ENCODE measurements around the gene ACBD7.
A peak's percentile ranks its signal among the peaks of the same experiment; 100 is the strongest.

Gene ACBD7

GRCh38 chr10:15088428-15089261, at the start of gene ACBD7:
Gene ACBD7, minus strand, starts transcription at chr10:15088776. Its CDS starts 48 bp downstream, at chr10:15088728.
- Histone ChIP-seq H3K4me3 (ENCODE audit: low read length) (peak within 1 kb of the TSS; percentile 75), H3K27me3 (ENCODE audit: control insufficient read depth, insufficient read depth, low read length) (no peaks in the 10 kb centered on the region), H3K36me3 (ENCODE audit: control insufficient read depth, low read depth, low read length) (no peaks in the 10 kb centered on the region), H3K27ac (ENCODE audit: low read length) (no peak within 1 kb of the TSS), H3K4me1 (ENCODE audit: control insufficient read depth, low read depth, low read length) (peaks cover 6% of the 10 kb centered on the region), H3K9me3 (ENCODE audit: control insufficient read depth, low read depth, low read length) (no peaks in the 10 kb centered on the region), H3K9ac (ENCODE audit: low read length) (peak within 1 kb of the TSS; percentile 43)

GRCh38 chr10:15137636-15138035, 49.1 kb upstream of the ACBD7 start:
- H3K9me3 ChIP-seq (ENCODE audit: control insufficient read depth, low read depth, low read length), result no peaks in the 10 kb centered on the region
- H3K9ac ChIP-seq (ENCODE audit: low read length), result no peak overlapping the region
- no peak overlapping the region for H3K27ac ChIP-seq (ENCODE audit: low read length)
- no peaks in the 10 kb centered on the region for H3K27me3 ChIP-seq (ENCODE audit: control insufficient read depth, insufficient read depth, low read length)
- H3K36me3 ChIP-seq (ENCODE audit: control insufficient read depth, low read depth, low read length), result peaks cover 7% of the 10 kb centered on the region
- no peak overlapping the region for H3K4me3 ChIP-seq (ENCODE audit: low read length)
- peaks cover 4% of the 10 kb centered on the region for H3K4me1 ChIP-seq (ENCODE audit: control insufficient read depth, low read depth, low read length)

- Histone ChIP-seq H3K27me3 (ENCODE audit: control insufficient read depth, insufficient read depth, low read length) (no peaks in the 10 kb centered on the region), H3K9me3 (ENCODE audit: control insufficient read depth, low read depth, low read length) (no peaks in the 10 kb centered on the region), H3K27ac (ENCODE audit: low read length) (no peak overlapping the region), H3K36me3 (ENCODE audit: control insufficient read depth, low read depth, low read length) (peaks cover 7% of the 10 kb centered on the region), H3K9ac (ENCODE audit: low read length) (no peak overlapping the region), H3K4me1 (ENCODE audit: control insufficient read depth, low read depth, low read length) (peaks cover 4% of the 10 kb centered on the region), H3K4me3 (ENCODE audit: low read length) (no peak overlapping the region)
Observed at GRCh38 chr10:15137036-15137359, 48.4 kb upstream of the ACBD7 start.

DNA sequence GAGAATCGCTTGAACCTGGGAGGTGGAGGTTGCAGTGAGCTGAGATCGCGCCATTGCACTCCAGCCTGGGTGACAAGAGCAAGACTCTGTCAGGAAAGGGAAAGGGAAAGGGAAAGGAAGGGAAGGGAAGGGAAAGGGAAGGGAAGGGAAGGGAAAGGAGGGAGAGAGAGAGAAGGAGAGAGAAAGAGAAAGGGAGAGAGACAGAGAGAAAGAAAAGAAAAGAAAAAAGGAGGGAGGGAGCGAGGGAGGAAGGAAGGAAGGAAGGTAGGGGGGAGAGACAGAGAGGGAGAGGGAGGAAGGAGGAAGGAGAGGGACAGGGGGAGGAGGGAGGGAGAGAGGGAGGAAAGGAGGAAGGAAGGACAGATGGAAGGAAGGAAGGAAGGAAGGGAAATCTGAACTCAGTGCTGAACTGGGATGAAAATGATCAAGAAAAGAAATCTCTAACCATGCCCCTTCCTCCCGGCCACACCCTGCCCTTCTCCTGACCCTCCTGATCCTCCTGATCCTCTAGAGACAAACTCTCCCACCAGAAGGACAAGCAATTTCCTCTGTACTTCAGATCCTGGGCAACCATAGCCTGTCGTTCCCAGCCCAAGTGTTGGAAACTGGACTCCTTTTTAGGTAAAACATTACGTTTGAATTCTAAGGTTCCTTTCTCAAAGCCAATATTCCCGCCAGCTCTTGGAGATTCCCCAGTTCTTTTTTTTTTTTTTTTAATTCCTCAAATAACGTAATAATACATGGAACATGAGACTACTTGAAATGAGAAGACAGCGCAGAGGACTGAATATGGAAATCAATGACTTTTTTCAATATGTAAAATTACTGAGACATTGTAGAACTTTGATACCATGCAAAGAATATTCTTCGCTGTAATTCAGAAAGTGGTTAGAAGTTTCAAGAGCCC, 47.8 kb upstream of the ACBD7 start:
- Histone ChIP-seq H3K9me3 (ENCODE audit: control insufficient read depth, low read depth, low read length) (no peaks in the 10 kb centered on the region), H3K27me3 (ENCODE audit: control insufficient read depth, insufficient read depth, low read length) (no peaks in the 10 kb centered on the region), H3K9ac (ENCODE audit: low read length) (no peak overlapping the region), H3K36me3 (ENCODE audit: control insufficient read depth, low read depth, low read length) (peaks cover 7% of the 10 kb centered on the region), H3K27ac (ENCODE audit: low read length) (no peak overlapping the region), H3K4me1 (ENCODE audit: control insufficient read depth, low read depth, low read length) (peaks cover 3% of the 10 kb centered on the region), H3K4me3 (ENCODE audit: low read length) (no peak overlapping the region)

DNA sequence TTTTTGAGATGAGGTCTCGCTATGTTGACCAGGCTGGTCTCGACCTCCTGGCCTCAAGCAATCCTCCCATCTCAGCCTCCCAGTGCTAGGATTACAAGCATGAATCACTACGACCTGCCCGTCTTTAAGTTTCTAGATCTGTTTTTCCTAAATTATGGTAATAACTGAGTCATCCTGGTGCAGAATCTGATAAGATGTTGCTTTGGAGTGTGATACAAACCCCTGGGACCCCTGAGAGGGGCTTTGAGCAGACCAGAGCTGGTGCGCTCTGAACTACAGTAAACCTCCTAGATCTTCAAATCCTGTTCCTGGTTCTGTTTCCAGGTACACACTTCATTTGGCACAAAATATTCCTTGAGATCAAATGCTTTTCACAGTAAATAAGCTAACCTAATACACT, 42.8 kb upstream of the ACBD7 start:
- H3K9ac ChIP-seq (ENCODE audit: low read length), result no peak overlapping the region
- no peak overlapping the region for H3K27ac ChIP-seq (ENCODE audit: low read length)
- no peaks in the 10 kb centered on the region for H3K27me3 ChIP-seq (ENCODE audit: control insufficient read depth, insufficient read depth, low read length)
- no peaks in the 10 kb centered on the region for H3K9me3 ChIP-seq (ENCODE audit: control insufficient read depth, low read depth, low read length)
- peaks cover 11% of the 10 kb centered on the region for H3K36me3 ChIP-seq (ENCODE audit: control insufficient read depth, low read depth, low read length)
- H3K4me3 ChIP-seq (ENCODE audit: low read length), result no peak overlapping the region
- no peaks in the 10 kb centered on the region for H3K4me1 ChIP-seq (ENCODE audit: control insufficient read depth, low read depth, low read length)

DNA sequence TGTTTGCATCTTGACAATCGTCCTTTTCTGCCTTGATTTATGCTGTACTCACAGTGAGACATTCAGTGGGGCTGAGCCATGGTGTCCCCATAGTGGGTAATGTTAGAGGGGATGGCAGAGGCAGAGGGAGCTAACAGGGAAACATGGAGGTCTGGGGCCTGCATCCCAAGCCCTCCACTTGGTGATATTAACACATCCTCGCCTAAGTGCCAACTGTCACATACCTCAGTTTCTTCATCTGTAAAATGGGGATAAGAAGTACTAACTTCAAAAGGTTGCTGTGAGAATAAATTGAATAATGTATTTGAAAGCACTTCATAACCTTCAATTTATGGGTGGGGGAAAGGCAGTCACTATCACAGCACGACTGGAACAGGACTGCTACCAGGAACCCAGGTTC, 36.3 kb upstream of the ACBD7 start:
- peaks cover 11% of the 10 kb centered on the region for H3K36me3 ChIP-seq (ENCODE audit: control insufficient read depth, low read depth, low read length)
- no peaks in the 10 kb centered on the region for H3K27me3 ChIP-seq (ENCODE audit: control insufficient read depth, insufficient read depth, low read length)
- no peak overlapping the region for H3K4me3 ChIP-seq (ENCODE audit: low read length)
- no peak overlapping the region for H3K27ac ChIP-seq (ENCODE audit: low read length)
- no peaks in the 10 kb centered on the region for H3K4me1 ChIP-seq (ENCODE audit: control insufficient read depth, low read depth, low read length)
- H3K9me3 ChIP-seq (ENCODE audit: control insufficient read depth, low read depth, low read length), result no peaks in the 10 kb centered on the region
- H3K9ac ChIP-seq (ENCODE audit: low read length), result no peak overlapping the region

- no peaks in the 10 kb centered on the region for H3K9me3 ChIP-seq (ENCODE audit: control insufficient read depth, low read depth, low read length)
- peaks cover 11% of the 10 kb centered on the region for H3K36me3 ChIP-seq (ENCODE audit: control insufficient read depth, low read depth, low read length)
- H3K9ac ChIP-seq (ENCODE audit: low read length), result no peak overlapping the region
- no peak overlapping the region for H3K27ac ChIP-seq (ENCODE audit: low read length)
- no peaks in the 10 kb centered on the region for H3K4me1 ChIP-seq (ENCODE audit: control insufficient read depth, low read depth, low read length)
- no peaks in the 10 kb centered on the region for H3K27me3 ChIP-seq (ENCODE audit: control insufficient read depth, insufficient read depth, low read length)
- H3K4me3 ChIP-seq (ENCODE audit: low read length), result no peak overlapping the region
Observed at GRCh38 chr10:15124190-15124589, 35.6 kb upstream of the ACBD7 start.

- Histone ChIP-seq H3K4me3 (ENCODE audit: low read length) (no peak overlapping the region), H3K36me3 (ENCODE audit: control insufficient read depth, low read depth, low read length) (peaks cover 14% of the 10 kb centered on the region), H3K27ac (ENCODE audit: low read length) (no peak overlapping the region), H3K27me3 (ENCODE audit: control insufficient read depth, insufficient read depth, low read length) (no peaks in the 10 kb centered on the region), H3K4me1 (ENCODE audit: control insufficient read depth, low read depth, low read length) (no peaks in the 10 kb centered on the region), H3K9ac (ENCODE audit: low read length) (no peak overlapping the region), H3K9me3 (ENCODE audit: control insufficient read depth, low read depth, low read length) (no peaks in the 10 kb centered on the region)
Observed at GRCh38 chr10:15123749-15124184, 35.2 kb upstream of the ACBD7 start.

GRCh38 chr10:15122477-15123030, 34.0 kb upstream of the ACBD7 start:
- H3K4me3 ChIP-seq (ENCODE audit: low read length), result no peak overlapping the region
- peaks cover 11% of the 10 kb centered on the region for H3K36me3 ChIP-seq (ENCODE audit: control insufficient read depth, low read depth, low read length)
- H3K9me3 ChIP-seq (ENCODE audit: control insufficient read depth, low read depth, low read length), result no peaks in the 10 kb centered on the region
- H3K4me1 ChIP-seq (ENCODE audit: control insufficient read depth, low read depth, low read length), result no peaks in the 10 kb centered on the region
- no peak overlapping the region for H3K27ac ChIP-seq (ENCODE audit: low read length)
- no peaks in the 10 kb centered on the region for H3K27me3 ChIP-seq (ENCODE audit: control insufficient read depth, insufficient read depth, low read length)
- H3K9ac ChIP-seq (ENCODE audit: low read length), result no peak overlapping the region

GRCh38 chr10:15121707-15122106, 33.1 kb upstream of the ACBD7 start:
- H3K4me3 ChIP-seq (ENCODE audit: low read length), result no peak overlapping the region
- no peaks in the 10 kb centered on the region for H3K4me1 ChIP-seq (ENCODE audit: control insufficient read depth, low read depth, low read length)
- H3K27ac ChIP-seq (ENCODE audit: low read length), result no peak overlapping the region
- H3K9ac ChIP-seq (ENCODE audit: low read length), result no peak overlapping the region
- H3K36me3 ChIP-seq (ENCODE audit: control insufficient read depth, low read depth, low read length), result peaks cover 11% of the 10 kb centered on the region
- no peaks in the 10 kb centered on the region for H3K9me3 ChIP-seq (ENCODE audit: control insufficient read depth, low read depth, low read length)
- no peaks in the 10 kb centered on the region for H3K27me3 ChIP-seq (ENCODE audit: control insufficient read depth, insufficient read depth, low read length)

- no peak overlapping the region for H3K27ac ChIP-seq (ENCODE audit: low read length)
- H3K9me3 ChIP-seq (ENCODE audit: control insufficient read depth, low read depth, low read length), result no peaks in the 10 kb centered on the region
- H3K4me1 ChIP-seq (ENCODE audit: control insufficient read depth, low read depth, low read length), result no peaks in the 10 kb centered on the region
- H3K27me3 ChIP-seq (ENCODE audit: control insufficient read depth, insufficient read depth, low read length), result no peaks in the 10 kb centered on the region
- peaks cover 13% of the 10 kb centered on the region for H3K36me3 ChIP-seq (ENCODE audit: control insufficient read depth, low read depth, low read length)
- no peak overlapping the region for H3K4me3 ChIP-seq (ENCODE audit: low read length)
- H3K9ac ChIP-seq (ENCODE audit: low read length), result no peak overlapping the region
Observed at GRCh38 chr10:15120523-15120922, 31.9 kb upstream of the ACBD7 start.
